ENCODE data around the gene TTBK1. TPM values are rescaled to one million over a fixed set of nuclear protein-coding genes. Genes with fewer than 3 reads are reported as not detected.

TTBK1 gene
- total RNA-seq, 1 donor from 2014 or later = 0.34 TPM

DNA sequence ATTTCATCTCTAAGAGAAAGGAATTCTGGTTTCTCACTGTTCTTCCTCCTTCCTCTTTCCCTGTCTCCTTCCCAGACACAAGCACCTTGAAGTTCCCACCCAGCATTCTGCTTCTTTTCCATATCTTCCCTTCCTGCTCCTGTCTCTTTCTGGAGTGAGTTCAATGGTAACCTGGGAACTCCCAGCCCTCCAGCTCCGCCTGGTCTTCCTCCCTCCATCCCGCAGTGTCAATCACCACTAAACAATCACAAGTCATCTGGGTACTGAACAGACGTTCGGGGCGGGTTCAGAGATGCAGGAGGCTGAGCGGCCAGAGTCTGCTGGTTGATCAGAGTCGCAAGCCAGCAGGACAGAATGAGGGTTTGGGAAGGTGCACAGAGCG lies 7.7 kb downstream of the TTBK1 start:
- H3K9me3 Mint-ChIP-seq = no peaks in the 10 kb centered on the region
- H3K27ac Mint-ChIP-seq = no peak overlapping the region
- peaks cover 31% of the 10 kb centered on the region for H3K4me1 Mint-ChIP-seq
- H3K4me3 Mint-ChIP-seq = no peak overlapping the region
- TF ChIP-seq, protein P1, sequence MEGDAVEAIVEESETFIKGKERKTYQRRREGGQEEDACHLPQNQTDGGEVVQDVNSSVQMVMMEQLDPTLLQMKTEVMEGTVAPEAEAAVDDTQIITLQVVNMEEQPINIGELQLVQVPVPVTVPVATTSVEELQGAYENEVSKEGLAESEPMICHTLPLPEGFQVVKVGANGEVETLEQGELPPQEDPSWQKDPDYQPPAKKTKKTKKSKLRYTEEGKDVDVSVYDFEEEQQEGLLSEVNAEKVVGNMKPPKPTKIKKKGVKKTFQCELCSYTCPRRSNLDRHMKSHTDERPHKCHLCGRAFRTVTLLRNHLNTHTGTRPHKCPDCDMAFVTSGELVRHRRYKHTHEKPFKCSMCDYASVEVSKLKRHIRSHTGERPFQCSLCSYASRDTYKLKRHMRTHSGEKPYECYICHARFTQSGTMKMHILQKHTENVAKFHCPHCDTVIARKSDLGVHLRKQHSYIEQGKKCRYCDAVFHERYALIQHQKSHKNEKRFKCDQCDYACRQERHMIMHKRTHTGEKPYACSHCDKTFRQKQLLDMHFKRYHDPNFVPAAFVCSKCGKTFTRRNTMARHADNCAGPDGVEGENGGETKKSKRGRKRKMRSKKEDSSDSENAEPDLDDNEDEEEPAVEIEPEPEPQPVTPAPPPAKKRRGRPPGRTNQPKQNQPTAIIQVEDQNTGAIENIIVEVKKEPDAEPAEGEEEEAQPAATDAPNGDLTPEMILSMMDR (IDR thresholded peaks at IDR 0.05; ENCODE audit: unreplicated experiment) = no peak
- no peaks in the 10 kb centered on the region for H3K36me3 Mint-ChIP-seq
- H3K27me3 Mint-ChIP-seq (ENCODE audit: low read depth) = peaks cover 36% of the 10 kb centered on the region
- DNase-seq (ENCODE audit: low spot score in 2 of 2, unreplicated experiment in 2 of 2) = no peak

- H3K4me1 Mint-ChIP-seq = peaks cover 19% of the 10 kb centered on the region
- no peaks in the 10 kb centered on the region for H3K36me3 Mint-ChIP-seq
- no peak overlapping the region for H3K27ac Mint-ChIP-seq
- DNase-seq (ENCODE audit: low spot score in 2 of 2, unreplicated experiment in 2 of 2) = no peak
- no peak overlapping the region for H3K4me3 Mint-ChIP-seq
- peaks cover 23% of the 10 kb centered on the region for H3K27me3 Mint-ChIP-seq (ENCODE audit: low read depth)
- H3K9me3 Mint-ChIP-seq = no peaks in the 10 kb centered on the region
- TF ChIP-seq, protein P1 (IDR thresholded peaks at IDR 0.05; ENCODE audit: unreplicated experiment) = no peak
These were observed 10.1 kb downstream of the TTBK1 start for GRCh38 chr6:43253401-43253800.

DNA sequence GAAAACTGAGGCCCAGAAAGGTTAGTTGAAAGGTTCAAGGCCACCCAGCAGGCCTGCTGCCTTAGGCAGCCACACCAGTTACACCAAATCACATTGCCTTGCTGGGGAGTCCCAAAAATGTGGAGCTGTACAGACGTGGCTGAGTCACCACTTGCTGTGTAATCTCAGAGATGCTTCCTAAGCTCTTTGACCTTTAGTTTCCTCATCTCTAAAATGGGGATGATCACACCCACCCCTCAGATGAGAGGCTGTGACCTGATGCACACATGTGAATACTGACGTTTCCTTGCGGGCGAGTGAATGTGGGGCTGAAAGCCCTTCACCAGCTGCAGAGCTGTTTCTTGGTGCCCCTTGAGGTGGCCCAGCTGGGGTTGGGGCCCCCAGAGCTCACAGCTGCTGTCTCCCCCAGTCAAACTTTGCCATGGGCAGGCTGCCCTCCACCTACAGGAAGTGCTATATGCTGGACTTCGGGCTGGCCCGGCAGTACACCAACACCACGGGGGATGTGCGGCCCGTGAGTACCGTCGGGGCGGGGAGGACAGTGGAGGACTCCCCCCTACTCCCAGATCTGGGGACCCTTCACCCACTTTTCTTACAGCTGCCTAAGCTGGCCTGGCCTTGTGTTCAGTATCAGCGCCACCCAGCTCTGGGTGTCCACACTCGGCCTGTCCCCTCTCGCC lies 11.0 kb downstream of the TTBK1 start:
- no peaks in the 10 kb centered on the region for H3K9me3 Mint-ChIP-seq
- peaks cover 19% of the 10 kb centered on the region for H3K4me1 Mint-ChIP-seq
- H3K4me3 Mint-ChIP-seq = no peak overlapping the region
- peaks cover 21% of the 10 kb centered on the region for H3K27me3 Mint-ChIP-seq (ENCODE audit: low read depth)
- TF ChIP-seq, protein P1 (IDR thresholded peaks at IDR 0.05; ENCODE audit: unreplicated experiment) = no peak
- DNase-seq (ENCODE audit: low spot score in 2 of 2, unreplicated experiment in 2 of 2) = no peak
- no peak overlapping the region for H3K27ac Mint-ChIP-seq
- H3K36me3 Mint-ChIP-seq = no peaks in the 10 kb centered on the region

DNA sequence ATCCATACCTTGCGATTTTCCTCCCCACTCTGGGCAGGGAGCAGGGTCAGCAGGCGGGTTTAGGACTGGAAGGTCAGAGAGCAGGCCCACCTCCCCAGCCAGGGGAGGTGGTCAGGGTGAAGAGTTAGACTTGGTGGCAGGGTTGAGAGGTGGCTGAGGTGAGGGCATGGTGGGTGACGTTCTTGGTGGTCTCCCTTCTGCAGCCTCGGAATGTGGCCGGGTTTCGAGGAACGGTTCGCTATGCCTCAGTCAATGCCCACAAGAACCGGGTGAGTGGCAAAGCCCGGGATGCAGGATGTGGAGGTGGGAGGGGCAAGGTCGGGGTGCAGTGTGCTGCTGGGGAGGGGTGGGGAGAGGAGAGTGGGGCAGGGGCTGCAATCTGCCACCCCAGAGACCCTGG lies 11.6 kb downstream of the TTBK1 start:
- DNase-seq (ENCODE audit: low spot score in 2 of 2, unreplicated experiment in 2 of 2) = no peak
- TF ChIP-seq, protein P1 (IDR thresholded peaks at IDR 0.05; ENCODE audit: unreplicated experiment) = no peak
- H3K4me3 Mint-ChIP-seq = no peak overlapping the region
- H3K27ac Mint-ChIP-seq = no peak overlapping the region
- no peaks in the 10 kb centered on the region for H3K36me3 Mint-ChIP-seq
- H3K9me3 Mint-ChIP-seq = no peaks in the 10 kb centered on the region
- H3K27me3 Mint-ChIP-seq (ENCODE audit: low read depth) = peaks cover 21% of the 10 kb centered on the region
- H3K4me1 Mint-ChIP-seq = peaks cover 19% of the 10 kb centered on the region

DNA sequence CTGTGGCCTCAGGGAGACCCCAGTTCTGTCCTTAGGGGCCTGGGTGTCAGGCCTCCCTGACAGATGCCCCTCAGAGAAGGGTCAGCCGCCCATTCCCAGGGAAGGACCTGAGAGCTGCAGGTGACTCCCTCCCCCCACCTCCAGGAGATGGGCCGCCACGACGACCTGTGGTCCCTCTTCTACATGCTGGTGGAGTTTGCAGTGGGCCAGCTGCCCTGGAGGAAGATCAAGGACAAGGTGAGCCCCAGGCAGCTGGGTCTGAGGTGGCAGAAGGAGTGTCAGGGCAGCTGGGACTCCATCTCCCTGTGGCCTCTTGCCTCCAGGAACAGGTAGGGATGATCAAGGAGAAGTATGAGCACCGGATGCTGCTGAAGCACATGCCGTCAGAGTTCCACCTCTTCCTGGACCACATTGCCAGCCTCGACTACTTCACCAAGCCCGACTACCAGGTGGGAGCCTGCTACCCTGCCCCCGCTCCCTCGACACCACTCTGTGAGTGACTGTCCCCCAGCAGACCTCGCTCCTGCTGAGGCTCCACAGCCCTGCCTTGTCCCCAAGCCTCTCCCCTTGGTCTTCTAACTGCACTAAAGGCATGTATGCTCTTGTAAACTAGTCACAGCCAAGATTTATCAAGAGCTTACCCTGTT lies 12.2 kb downstream of the TTBK1 start:
- Mint-ChIP-seq H3K36me3 (no peaks in the 10 kb centered on the region), H3K4me1 (peaks cover 19% of the 10 kb centered on the region), H3K27me3 (ENCODE audit: low read depth) (peaks cover 20% of the 10 kb centered on the region), H3K4me3 (no peak overlapping the region), H3K27ac (no peak overlapping the region), H3K9me3 (no peaks in the 10 kb centered on the region)
- TF ChIP-seq, protein P1 (IDR thresholded peaks at IDR 0.05; ENCODE audit: unreplicated experiment) = no peak
- no peak for DNase-seq (ENCODE audit: low spot score in 2 of 2, unreplicated experiment in 2 of 2)

All from mesothelial cell of epicardium (in vitro differentiated cells).